ENCODE results near the gene ZBED5.

The ZBED5 gene

GRCh38 chr11:10805741-10806140 is 52.1 kb downstream of the ZBED5 start:
- FAIRE-seq (no peak), DNase-seq (ENCODE audit: insufficient read length, low spot score) (no peak)
- TF ChIP-seq POLR2A (IDR thresholded peaks at IDR 0.05; ENCODE audit: low read depth, low read length): no peak

- DNase-seq (ENCODE audit: insufficient read length, low spot score): no peak
- FAIRE-seq: no peak
- no peak for TF ChIP-seq POLR2A (IDR thresholded peaks at IDR 0.05; ENCODE audit: low read depth, low read length)
Measured at GRCh38 chr11:10803676-10804075, 54.2 kb downstream of the ZBED5 start.
